AG09319 (cell line): Measurements from ENCODE around the gene TPD52L1.

Source experiments
- DNase-seq: peaks from one replicate; pipeline ENCODE4 v3.0.0-alpha.2; 2010; ENCODE audit warnings: low read depth; ENCODE audit errors: extremely low read depth
- CTCF ChIP-seq: IDR thresholded peaks from 2 replicates; pipeline ENCODE4 v1.5.1; 2011; ENCODE audit warnings: low read depth, mild to moderate bottlenecking, inconsistent platforms, low read length, moderate library complexity

TPD52L1 gene

GRCh38 chr6:125252891-125253290, 99.3 kb downstream of the TPD52L1 start:
- no peak for DNase-seq
- no peak for TF ChIP-seq CTCF

GRCh38 chr6:125253881-125254280, 100.3 kb downstream of the TPD52L1 start:
- DNase-seq = no peak
- TF ChIP-seq CTCF = no peak

- no peak for DNase-seq
- no peak for TF ChIP-seq CTCF
Measured at GRCh38 chr6:125254321-125254720, 100.7 kb downstream of the TPD52L1 start.

GRCh38 chr6:125255201-125255600, 101.6 kb downstream of the TPD52L1 start:
- DNase-seq = no peak
- TF ChIP-seq CTCF = no peak

- TF ChIP-seq CTCF = no peak
- DNase-seq = no peak
Measured at GRCh38 chr6:125257351-125257750, 103.8 kb downstream of the TPD52L1 start.

GRCh38 chr6:125258651-125259353, 105.2 kb downstream of the TPD52L1 start:
- DNase-seq = no peak
- no peak for TF ChIP-seq CTCF

- no peak for DNase-seq
- no peak for TF ChIP-seq CTCF
Measured at GRCh38 chr6:125259354-125259736, 105.8 kb downstream of the TPD52L1 start.
